Thymus (tissue), 11 donors: ENCODE results near the gene SDF4. TPM values are rescaled to one million over a fixed set of nuclear protein-coding genes. Genes with fewer than 3 reads are reported as not detected.

ENCODE experiments used
- DNase-seq, 9 donors: peaks; one replicate each; pipeline ENCODE4 v3.0.0-alpha.2; 2013; ENCODE audit warnings: low spot score in 9 of 9, low read depth in 6 of 9, missing footprints in 1 of 9
- H3K27ac ChIP-seq, 2 donors: one replicate each; pipeline ENCODE4 v1.5.1; 2013; ENCODE audit warnings: control low read depth in 1 of 2, low read depth in 1 of 2, low read length in 1 of 2, mild to moderate bottlenecking in 1 of 2, moderate library complexity in 1 of 2
- H3K27me3 ChIP-seq, 2 donors: one replicate each; pipeline ENCODE4 v1.5.1; 2013; ENCODE audit warnings: low read length in 1 of 2; ENCODE audit not compliant: control insufficient read depth in 2 of 2, insufficient read depth in 1 of 2
- H3K36me3 ChIP-seq, 2 donors: one replicate each; pipeline ENCODE4 v1.5.1; 2013; ENCODE audit warnings: low read length in 1 of 2, mild to moderate bottlenecking in 1 of 2, moderate library complexity in 1 of 2; ENCODE audit not compliant: control insufficient read depth in 2 of 2, insufficient read depth in 2 of 2
- H3K4me1 ChIP-seq, 2 donors: one replicate each; pipeline ENCODE4 v1.5.1; 2013; ENCODE audit warnings: low read length in 2 of 2; ENCODE audit not compliant: control insufficient read depth in 2 of 2, insufficient read depth in 2 of 2
- H3K4me3 ChIP-seq, 2 donors: one replicate each; pipeline ENCODE4 v1.5.1; 2013; ENCODE audit warnings: low read length in 2 of 2, control low read depth in 1 of 2, mild to moderate bottlenecking in 1 of 2
- H3K9me3 ChIP-seq, 2 donors: one replicate each; pipeline ENCODE4 v1.5.1; 2013; ENCODE audit warnings: low read length in 1 of 2, mild to moderate bottlenecking in 1 of 2; ENCODE audit not compliant: control insufficient read depth in 2 of 2, insufficient read depth in 1 of 2
- WGBS: extraction: QIAGEN DNeasy Blood & Tissue Kit; methylation state at CpG from one replicate; pipeline ENCODE4 v1.1.7; 2013; 5-methylcytosine and 5-hydroxymethylcytosine counted together
- polyA plus RNA-seq: library from polyadenylated mRNA; stranded (reverse); fragments of 200-250 nt; gene quantifications from one replicate; pipeline ENCODE4 v1.2.3, GENCODE V29; 2013
- total RNA-seq: library from RNA; stranded (reverse); fragments of 120-200 nt; gene quantifications from one replicate; pipeline ENCODE4 v1.2.4, GENCODE V29; 2013
- donor health status: healthy.

The SDF4 gene
- total and polyA plus RNA-seq, 2 donors = 37.6 to 79.1 TPM

DNA sequence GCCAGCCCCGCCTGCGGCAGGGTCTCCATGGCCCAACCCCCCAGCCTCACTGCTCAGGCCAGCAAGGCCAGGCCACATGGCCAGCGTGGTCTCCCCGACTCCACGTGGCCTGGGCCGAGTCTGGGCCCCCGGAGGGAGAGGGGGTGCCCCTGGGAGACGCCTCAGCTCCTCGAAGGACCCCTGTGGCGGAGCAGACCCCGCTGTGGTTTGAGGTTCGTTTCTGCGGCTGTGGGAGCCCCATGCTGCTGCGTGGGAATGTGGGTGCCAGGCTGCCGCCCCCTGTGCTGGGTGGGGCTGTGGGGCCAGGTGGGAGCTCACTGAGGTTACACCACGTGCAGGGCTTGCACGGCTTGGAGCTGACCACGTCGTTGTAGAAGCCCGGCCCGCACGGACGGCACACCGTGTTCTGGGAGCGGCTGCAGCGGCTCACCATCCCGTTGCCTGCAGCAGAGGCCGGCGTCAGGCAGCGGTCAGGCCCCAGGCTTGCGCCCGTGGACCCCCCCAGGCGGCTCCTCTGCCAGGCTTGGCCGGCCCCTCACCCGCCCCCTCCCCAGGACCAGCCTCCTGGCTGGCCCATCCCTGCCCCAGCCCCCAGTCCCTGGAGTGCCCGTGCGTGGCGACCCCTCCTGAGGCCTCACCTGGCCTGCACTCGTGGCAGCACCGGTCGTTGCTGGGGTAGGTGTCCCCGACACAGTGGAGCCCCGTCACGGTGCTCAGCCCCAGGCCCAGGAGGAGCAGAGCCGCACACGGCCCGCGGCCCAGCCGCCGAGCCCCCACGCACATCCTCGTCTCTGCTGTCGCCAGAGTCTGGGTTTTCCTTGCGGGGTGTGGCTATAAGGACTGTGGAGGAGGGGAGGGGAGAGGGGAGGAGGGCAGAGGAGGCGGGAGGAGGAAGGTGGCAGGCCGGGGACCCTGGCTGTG is 18.2 kb downstream of the SDF4 start, which contains the start of gene TNFRSF4:
Gene TNFRSF4, minus strand, starts transcription at position 809 of the 921 bp plus-strand sequence. Its CDS starts 26 bp downstream, at position 783.
- H3K4me3 ChIP-seq = peak within 1 kb of the TSS; percentile 20
- 5% methylated on average over 56 of the region's 56 CpGs for WGBS
- H3K27ac ChIP-seq = peak within 1 kb of the TSS; percentile 33 to 51

DNA sequence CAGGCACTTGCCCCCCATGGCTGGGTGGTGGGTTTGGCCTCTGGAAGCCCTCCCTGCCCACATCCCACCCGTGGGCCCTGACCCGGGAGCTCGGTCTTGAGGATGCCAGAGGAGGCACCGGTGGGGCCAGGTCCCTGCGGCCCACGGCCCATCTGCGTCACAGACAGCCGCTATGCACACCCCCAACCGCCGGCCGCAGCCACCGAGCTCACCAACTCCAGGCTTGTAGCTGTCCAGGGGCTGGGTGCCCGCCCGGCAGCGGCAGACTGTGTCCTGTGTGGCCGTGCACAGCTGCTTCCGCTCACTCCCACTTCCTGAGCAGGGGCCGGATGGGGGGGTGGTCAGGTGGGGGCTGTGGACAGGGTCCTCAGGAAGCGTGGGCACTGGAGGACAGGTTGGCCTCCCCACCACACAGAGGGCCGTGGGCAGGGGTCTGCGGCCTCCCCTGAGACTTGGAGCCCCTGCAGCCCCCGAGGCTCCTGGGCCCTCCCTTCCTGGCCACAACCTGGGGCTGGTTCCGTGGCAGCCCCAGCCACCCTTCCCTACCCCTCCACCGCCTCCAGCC is 18.9 kb downstream of the SDF4 start:
- WGBS = 4% methylated on average over 24 of the region's 24 CpGs
- H3K27me3 ChIP-seq = peaks cover 8 to 58% of the 10 kb centered on the region in 2 donors
- peak overlapping the region in 1 of 2 donors; percentile 33 for H3K27ac ChIP-seq
- peaks cover 22 to 69% of the 10 kb centered on the region in 2 donors for H3K4me1 ChIP-seq
- peaks cover 16 to 17% of the 10 kb centered on the region in 2 donors for H3K36me3 ChIP-seq
- H3K9me3 ChIP-seq = peaks cover 0 to 4% of the 10 kb centered on the region in 2 donors
- DNase-seq = peak in 1 of 9 donors; percentile 34
- H3K4me3 ChIP-seq = peak overlapping the region; percentile 20

More for the DNA sequence above, 18.2 kb downstream of the SDF4 start, which contains the start of gene TNFRSF4:
- H3K9me3 ChIP-seq = peaks cover 0 to 4% of the 10 kb centered on the region in 2 donors
- H3K27me3 ChIP-seq = peaks cover 4 to 50% of the 10 kb centered on the region in 2 donors
- H3K4me1 ChIP-seq = peaks cover 22 to 66% of the 10 kb centered on the region in 2 donors
- H3K36me3 ChIP-seq = peaks cover 23 to 25% of the 10 kb centered on the region in 2 donors
- DNase-seq = peak in 1 of 9 donors; percentile 40

DNA sequence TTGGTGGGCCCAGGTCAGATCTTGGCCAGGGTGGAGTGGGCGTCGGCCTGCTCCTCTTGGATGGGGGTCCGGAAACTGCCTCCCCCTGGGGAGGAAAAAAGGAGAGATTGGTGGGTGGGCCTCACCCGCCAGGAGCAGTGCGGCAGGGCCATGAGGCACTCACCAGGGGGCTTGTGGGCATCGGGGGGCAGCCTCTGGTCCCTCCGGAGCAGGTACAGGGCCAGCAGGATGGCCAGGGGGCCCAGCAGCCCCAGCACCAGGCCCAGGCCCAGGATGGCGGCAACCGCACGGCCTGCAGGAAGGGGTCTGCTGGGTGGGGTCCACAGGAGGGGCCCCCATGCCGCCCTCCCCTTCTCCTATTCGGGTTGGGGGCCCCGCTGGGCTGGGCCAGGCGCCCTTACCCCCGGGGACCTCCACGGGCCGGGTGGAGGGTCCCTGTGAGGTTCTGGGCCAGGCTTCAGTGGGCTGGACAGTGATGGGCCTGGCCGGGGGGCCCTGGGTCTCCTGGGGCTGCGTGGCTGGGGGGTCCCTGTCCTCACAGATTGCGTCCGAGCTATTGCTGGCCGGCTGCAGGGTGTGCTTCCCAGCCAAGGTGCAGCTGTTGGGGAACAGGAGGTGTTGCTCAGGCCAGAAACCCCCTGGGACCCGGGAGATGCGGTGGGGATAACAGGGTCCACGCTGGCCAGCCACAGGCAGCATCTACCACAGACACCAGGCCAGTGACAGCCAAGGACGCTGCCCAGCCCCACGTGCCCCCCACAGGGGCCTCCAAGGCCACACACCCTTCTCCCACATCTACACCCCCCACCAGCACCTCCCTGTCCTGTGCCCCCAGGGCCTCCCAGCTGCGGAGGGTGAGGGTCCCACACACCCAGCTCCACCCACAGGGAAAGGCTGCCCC is 20.0 kb downstream of the SDF4 start:
- Histone ChIP-seq H3K9me3 (no peaks in the 10 kb centered on the region), H3K27me3 (peaks cover 15 to 66% of the 10 kb centered on the region in 2 donors), H3K27ac (no peak overlapping the region), H3K4me3 (no peak overlapping the region), H3K4me1 (peaks cover 22 to 69% of the 10 kb centered on the region in 2 donors), H3K36me3 (peaks cover 5 to 10% of the 10 kb centered on the region in 2 donors)
- no peak for DNase-seq
- WGBS = 90% methylated on average over 28 of the region's 28 CpGs

DNA sequence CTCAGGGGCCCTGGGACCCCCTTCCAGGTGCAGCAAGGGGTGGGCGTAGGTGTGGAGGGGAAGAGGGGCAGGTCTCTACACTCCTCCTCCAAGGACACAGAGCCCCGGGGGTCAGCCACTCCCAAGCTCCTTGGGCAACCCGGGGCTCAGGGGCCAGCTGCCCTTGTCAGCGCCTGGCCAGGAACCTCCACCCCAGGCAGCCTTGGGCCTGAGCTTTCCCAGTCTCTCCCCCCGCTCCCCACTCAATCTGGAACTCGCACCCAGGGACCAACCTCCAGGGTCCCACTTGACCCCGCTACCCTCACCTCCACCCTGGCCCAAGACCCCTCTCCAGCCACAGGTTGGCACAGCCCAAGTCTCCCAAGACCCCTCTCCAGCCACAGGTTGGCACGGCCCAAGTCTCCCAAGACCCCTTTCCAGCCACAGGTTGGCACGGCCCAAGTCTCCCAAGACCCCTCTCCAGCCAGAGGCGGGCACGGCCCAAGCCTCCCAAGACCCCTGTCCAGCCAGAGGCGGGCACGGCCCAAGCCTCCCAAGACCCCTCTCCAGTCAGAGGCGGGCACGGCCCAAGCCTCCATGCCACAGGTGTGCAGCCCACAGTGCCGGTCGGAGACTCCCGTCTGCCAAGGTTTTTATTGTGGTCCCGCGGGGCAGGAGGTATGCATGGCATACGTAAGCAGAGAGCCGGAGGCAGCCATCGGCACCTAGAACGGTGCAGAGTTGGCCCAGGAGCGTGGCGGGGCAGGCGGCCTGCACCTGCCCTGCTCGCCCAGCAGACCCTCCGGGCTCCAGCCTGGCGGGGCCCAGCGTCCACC is 20.9 kb downstream of the SDF4 start:
- DNase-seq = no peak
- H3K9me3 ChIP-seq = no peaks in the 10 kb centered on the region
- H3K4me1 ChIP-seq = peaks cover 22 to 65% of the 10 kb centered on the region in 2 donors
- H3K27ac ChIP-seq = no peak overlapping the region
- H3K4me3 ChIP-seq = no peak overlapping the region
- H3K36me3 ChIP-seq = peaks cover 0 to 4% of the 10 kb centered on the region in 2 donors
- 96% methylated on average over 31 of the region's 31 CpGs for WGBS
- H3K27me3 ChIP-seq = peaks cover 24 to 74% of the 10 kb centered on the region in 2 donors

DNA sequence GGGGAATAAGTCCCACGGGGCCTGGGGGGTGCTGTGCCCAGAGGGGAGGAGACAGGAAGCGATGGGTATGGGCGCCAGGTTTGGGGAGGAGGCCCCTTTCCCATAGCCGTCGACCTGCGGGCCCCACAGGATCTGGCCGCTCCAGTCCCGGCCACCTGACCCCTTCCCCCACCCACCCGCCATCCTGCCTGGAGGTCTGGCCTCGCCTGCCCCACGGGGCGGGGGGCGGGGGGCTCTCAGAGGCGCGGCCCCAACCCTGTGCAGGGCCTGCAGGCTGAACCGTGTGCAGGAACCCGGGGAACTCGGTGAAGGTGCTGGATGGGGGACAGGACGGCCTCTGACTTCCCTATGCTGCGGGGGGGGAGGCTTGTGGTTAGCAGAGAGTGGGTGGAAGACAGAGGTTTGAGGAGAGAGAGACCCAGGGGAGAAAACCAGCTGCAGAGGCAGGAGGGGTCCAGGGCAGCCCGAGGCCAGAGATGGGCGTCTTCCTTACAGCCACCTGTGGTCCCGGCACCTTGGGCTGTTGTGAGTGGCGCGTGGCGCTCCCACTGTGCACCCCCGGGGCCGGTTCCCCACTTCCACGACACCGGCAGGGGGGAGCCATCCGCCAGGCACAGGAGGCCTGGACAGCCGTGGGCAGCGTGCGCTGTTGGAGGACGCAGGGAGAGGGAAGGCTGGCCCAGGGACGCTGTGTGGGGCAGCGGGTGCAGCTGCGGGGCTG is 22.9 kb downstream of the SDF4 start:
- Histone ChIP-seq H3K36me3 (no peaks in the 10 kb centered on the region), H3K9me3 (no peaks in the 10 kb centered on the region), H3K4me3 (no peak overlapping the region), H3K27ac (no peak overlapping the region), H3K4me1 (peaks cover 17 to 44% of the 10 kb centered on the region in 2 donors), H3K27me3 (peaks cover 34 to 87% of the 10 kb centered on the region in 2 donors)
- peak in 1 of 9 donors; percentile 51 for DNase-seq
- 7% methylated on average over 38 of the region's 38 CpGs for WGBS

DNA sequence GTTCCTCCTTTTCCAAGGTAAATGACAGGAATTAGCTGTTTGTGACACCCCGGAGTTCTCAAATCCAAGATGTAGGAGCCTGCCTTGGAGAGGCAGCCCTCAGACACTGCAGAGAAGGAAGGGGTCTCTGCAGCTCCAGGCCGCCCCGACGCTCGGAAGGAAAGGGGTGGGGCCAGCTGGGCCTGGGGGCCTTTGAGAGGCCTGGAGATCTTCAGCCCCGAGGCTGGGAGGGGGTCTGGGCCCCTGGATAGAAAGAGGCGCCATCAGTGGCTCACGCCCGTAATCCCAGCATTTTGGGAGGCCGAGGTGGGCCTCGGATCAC is 24.3 kb downstream of the SDF4 start:
- no peaks in the 10 kb centered on the region for H3K9me3 ChIP-seq
- peaks cover 39 to 85% of the 10 kb centered on the region in 2 donors for H3K27me3 ChIP-seq
- no peak overlapping the region for H3K27ac ChIP-seq
- no peak for DNase-seq
- 68% methylated on average over 11 of the region's 11 CpGs for WGBS
- peaks cover 5 to 31% of the 10 kb centered on the region in 2 donors for H3K4me1 ChIP-seq
- H3K4me3 ChIP-seq = no peak overlapping the region
- no peaks in the 10 kb centered on the region for H3K36me3 ChIP-seq

DNA sequence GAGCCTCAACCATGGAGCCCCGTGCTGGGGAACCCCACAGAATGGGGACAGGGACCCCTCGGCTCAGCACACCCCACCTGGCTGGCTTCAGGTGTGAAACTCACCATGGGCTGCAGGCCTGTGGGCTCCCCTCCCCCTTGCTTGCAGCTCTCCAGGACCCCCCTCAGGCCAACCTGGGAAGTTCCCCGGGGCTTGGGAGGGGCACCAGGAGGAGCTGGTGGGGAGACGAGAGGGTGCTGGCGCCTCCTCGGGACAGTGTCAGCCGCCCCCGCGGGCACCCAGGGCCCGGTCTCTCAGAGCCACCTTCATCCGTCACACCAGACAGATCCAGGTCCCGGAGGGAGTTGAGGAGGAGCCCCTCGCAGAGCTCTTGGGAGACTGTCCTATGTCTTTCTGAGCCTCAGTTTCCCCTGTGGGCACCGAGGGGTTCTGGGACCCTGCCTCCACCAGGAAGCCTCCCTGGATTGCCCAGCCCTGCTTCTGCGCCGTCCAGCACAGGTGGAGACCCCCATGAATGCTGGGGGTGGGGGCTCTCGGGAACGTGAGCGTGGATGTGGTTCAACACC is 24.8 kb downstream of the SDF4 start:
- DNase-seq = no peak
- 69% methylated on average over 19 of the region's 19 CpGs for WGBS

More for the DNA sequence above, 24.8 kb downstream of the SDF4 start:
- H3K27me3 ChIP-seq = peaks cover 39 to 83% of the 10 kb centered on the region in 2 donors
- H3K4me1 ChIP-seq = peaks cover 5 to 30% of the 10 kb centered on the region in 2 donors
- H3K4me3 ChIP-seq = no peak overlapping the region
- no peaks in the 10 kb centered on the region for H3K9me3 ChIP-seq
- no peak overlapping the region for H3K27ac ChIP-seq
- no peaks in the 10 kb centered on the region for H3K36me3 ChIP-seq
